Retinal pigment epithelial cell (primary cell): ENCODE results near the gene MTAP.

Experiments
- DNase-seq: peaks from one replicate; pipeline ENCODE4 v3.0.0-alpha.2; 2010; ENCODE audit warnings: low read depth
- H3K4me3 ChIP-seq: 2 replicates; pipeline ENCODE4 v1.5.1; 2011; ENCODE audit warnings: mild to moderate bottlenecking, low read length, control low read depth, moderate library complexity
- TF ChIP-seq, protein P1 (sequence below): conservative IDR thresholded peaks from 2 replicates; pipeline ENCODE4 v1.5.1; 2011; ENCODE audit warnings: low read depth, low read length, control low read depth, inconsistent platforms

Gene MTAP

DNA sequence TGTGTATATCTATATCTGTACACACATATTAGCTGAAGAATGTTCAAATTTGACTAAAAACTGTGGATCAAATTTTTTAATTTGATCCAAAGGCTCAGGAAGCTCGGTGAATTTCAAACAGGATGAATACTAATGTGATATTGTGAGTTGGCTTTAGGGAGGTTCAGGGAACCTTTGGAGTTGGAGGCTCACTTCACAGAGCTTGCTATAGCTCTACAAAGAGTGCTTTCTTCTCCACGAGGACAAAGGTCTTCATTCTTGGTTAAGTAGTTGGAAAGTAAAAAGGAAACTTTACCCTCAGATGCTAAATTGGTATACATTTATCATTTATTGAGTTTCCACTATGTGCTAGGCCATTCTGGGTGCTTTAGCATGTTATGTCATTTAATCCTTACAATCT, 36.3 kb upstream of the MTAP start:
- TF ChIP-seq, protein P1, sequence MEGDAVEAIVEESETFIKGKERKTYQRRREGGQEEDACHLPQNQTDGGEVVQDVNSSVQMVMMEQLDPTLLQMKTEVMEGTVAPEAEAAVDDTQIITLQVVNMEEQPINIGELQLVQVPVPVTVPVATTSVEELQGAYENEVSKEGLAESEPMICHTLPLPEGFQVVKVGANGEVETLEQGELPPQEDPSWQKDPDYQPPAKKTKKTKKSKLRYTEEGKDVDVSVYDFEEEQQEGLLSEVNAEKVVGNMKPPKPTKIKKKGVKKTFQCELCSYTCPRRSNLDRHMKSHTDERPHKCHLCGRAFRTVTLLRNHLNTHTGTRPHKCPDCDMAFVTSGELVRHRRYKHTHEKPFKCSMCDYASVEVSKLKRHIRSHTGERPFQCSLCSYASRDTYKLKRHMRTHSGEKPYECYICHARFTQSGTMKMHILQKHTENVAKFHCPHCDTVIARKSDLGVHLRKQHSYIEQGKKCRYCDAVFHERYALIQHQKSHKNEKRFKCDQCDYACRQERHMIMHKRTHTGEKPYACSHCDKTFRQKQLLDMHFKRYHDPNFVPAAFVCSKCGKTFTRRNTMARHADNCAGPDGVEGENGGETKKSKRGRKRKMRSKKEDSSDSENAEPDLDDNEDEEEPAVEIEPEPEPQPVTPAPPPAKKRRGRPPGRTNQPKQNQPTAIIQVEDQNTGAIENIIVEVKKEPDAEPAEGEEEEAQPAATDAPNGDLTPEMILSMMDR: no peak
- H3K4me3 ChIP-seq: no peak overlapping the region
- DNase-seq: no peak

DNA sequence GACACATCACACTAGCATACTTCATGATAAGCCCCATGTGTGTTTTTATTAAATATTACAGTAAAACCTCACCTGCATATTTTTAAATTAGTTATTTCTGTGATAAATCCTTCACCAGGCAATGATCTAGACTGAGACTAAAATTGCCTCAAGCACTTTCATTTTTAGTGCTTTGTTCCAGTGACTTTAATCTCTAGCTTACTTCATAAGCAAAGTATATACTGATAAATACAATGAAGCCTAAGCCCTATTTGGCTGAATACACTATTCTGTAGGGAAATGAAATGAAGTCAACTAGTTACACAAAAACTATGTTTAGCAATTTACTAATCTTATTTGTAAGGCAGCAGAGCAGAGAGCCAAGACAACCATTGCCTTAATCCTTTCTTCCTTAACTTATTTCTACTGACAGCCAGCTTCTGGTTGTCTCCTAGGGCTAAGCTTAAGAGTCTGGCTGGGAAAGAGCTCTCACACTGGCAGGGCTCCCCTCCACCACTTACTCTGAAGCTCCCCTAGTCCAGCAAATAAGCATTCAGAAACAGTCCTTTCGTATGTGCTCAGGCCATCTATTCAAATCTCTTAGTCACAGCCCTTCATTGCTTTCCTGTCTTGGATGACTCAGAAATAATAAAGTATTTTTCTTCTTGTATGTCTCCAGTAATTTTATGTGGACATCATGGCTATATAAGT, 31.4 kb upstream of the MTAP start:
- TF ChIP-seq, protein P1: no peak
- peak; percentile 93 for DNase-seq
- no peak overlapping the region for H3K4me3 ChIP-seq

DNA sequence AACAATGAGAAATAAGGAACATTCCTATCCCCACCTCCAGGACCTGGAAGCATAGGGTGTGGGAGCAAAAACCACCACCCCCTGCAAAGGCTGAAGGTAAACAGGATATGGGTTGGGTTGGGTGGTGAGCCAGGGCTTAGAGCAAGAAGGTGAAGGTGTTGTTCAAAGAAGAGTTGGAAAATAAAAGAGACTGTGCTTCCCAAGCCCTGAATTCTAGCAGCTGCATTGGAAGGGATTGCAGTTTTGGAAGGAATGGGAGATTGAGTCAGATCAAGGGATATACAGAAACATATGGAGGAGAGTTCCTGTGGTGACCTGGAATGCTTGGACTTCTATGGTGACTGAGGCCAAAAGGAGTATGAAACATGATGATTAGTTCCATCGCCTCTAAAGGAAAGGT, 24.7 kb upstream of the MTAP start:
- TF ChIP-seq, protein P1: no peak
- no peak overlapping the region for H3K4me3 ChIP-seq
- DNase-seq: no peak

DNA sequence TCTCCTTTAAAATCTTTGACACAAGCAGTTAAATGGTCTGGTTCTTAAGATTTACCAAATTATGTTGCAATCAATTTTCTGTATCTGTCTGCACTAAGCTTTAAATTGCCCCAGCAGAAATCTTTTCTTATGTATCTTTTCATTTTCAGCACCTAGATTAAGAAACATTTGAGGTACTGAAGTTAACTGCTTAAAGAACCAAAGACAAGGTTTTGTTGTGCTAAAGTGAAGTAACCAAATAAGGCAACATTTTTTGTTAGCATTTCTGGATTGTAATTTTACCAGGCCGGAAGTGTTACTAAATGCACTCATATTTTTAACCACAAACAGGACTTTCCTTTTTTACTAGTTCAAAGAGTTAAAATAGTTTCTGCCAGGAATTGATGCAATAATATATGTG, 24.1 kb upstream of the MTAP start:
- TF ChIP-seq, protein P1: no peak
- no peak overlapping the region for H3K4me3 ChIP-seq
- no peak for DNase-seq

DNA sequence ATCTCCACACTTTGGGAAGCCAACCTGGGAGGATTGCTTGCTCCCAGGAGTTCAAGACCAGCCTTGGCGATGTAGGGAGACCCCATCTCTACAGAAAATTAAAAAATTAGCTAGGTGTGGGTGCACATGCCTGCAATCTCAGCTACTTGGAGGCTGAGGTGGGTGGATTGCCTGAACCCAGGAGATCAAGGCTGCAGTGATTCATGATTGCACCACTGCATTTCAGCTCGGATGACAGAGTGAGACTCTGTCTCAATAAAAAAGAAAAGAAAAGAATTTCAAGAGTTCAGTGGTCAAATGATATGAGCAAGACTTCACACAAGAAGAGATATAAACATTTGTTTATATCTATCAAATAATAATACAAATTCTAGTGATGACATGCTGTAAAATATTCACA, 23.0 kb upstream of the MTAP start:
- no peak for DNase-seq
- TF ChIP-seq, protein P1: no peak
- no peak overlapping the region for H3K4me3 ChIP-seq

GRCh38 chr9:21781656-21782055, 20.8 kb upstream of the MTAP start:
- DNase-seq: no peak
- TF ChIP-seq, protein P1: no peak
- H3K4me3 ChIP-seq: no peak overlapping the region

DNA sequence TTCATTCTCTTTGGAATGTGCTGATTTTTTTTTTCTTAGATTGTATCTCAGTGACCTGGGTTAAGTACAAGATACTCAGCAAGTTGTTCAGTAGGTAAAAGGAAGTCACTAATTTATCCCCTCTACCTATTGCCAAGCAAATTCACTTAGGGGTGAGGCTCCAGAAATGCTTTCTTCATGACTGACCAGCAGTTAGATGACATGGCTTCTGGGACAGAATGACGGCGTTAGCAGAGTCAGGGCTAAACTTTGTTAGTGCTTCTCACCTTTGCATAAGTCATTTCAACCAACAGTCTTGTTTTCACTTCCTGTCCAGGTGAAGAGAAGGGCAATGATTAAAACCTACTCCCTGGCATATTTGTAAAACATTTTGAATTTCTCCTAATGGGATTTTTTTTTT, 20.2 kb upstream of the MTAP start:
- TF ChIP-seq, protein P1: no peak
- DNase-seq: no peak
- H3K4me3 ChIP-seq: no peak overlapping the region
